Activated CD4-positive, alpha-beta T cell treated with anti-CD3 and anti-CD28 coated beads, Interleukin-2, Interleukin-4, amounts not matched to agents 100 ng/mL and 50 ng/mL, durations not matched to agents 16 hours and 8 hours (primary cell): ENCODE measurements around the gene MEGF6.

ENCODE experiments used
- DNase-seq: peaks from one replicate; pipeline ENCODE4 v3.0.0-alpha.2; 2020; ENCODE audit warnings: low spot score

Gene MEGF6

GRCh38 chr1:3483380-3483779 lies 127.9 kb downstream of the MEGF6 start:
- DNase-seq, result no peak

- no peak for DNase-seq
Measured at GRCh38 chr1:3482378-3482849, 128.9 kb downstream of the MEGF6 start.

- DNase-seq, result no peak
Measured at GRCh38 chr1:3481836-3482375, 129.4 kb downstream of the MEGF6 start.

- DNase-seq, result no peak
Measured at GRCh38 chr1:3481046-3481445, 130.3 kb downstream of the MEGF6 start.

- no peak for DNase-seq
Measured at GRCh38 chr1:3480369-3480719, 131.0 kb downstream of the MEGF6 start.

- DNase-seq, result no peak
Measured at GRCh38 chr1:3479511-3480368, 131.6 kb downstream of the MEGF6 start.

GRCh38 chr1:3478187-3478586 lies 133.1 kb downstream of the MEGF6 start:
- DNase-seq, result no peak

- no peak for DNase-seq
Measured at GRCh38 chr1:3477241-3477995, 133.9 kb downstream of the MEGF6 start.

GRCh38 chr1:3476666-3477065 lies 134.6 kb downstream of the MEGF6 start:
- DNase-seq, result no peak

- no peak for DNase-seq
Measured at GRCh38 chr1:3475839-3476573, 135.3 kb downstream of the MEGF6 start.

GRCh38 chr1:3474421-3474820 lies 136.9 kb downstream of the MEGF6 start:
- no peak for DNase-seq

- DNase-seq, result no peak
Measured at GRCh38 chr1:3474016-3474415, 137.3 kb downstream of the MEGF6 start.

- no peak for DNase-seq
Measured at GRCh38 chr1:3473381-3473844, 137.9 kb downstream of the MEGF6 start.

- no peak for DNase-seq
Measured at GRCh38 chr1:3472906-3473305, 138.4 kb downstream of the MEGF6 start.

- no peak for DNase-seq
Measured at GRCh38 chr1:3472088-3472850, 139.0 kb downstream of the MEGF6 start.

GRCh38 chr1:3471356-3472087 lies 139.8 kb downstream of the MEGF6 start:
- no peak for DNase-seq

GRCh38 chr1:3470650-3471355 lies 140.5 kb downstream of the MEGF6 start:
- DNase-seq, result no peak

- DNase-seq, result no peak
Measured at GRCh38 chr1:3469849-3470649, 141.3 kb downstream of the MEGF6 start.
